GM23248 (cell line): ENCODE measurements around the gene TENM3. TPM values are rescaled to one million over a fixed set of nuclear protein-coding genes. Genes with fewer than 3 reads are reported as not detected.

Source experiments
- DNase-seq: peaks from one replicate; pipeline ENCODE4 v3.0.0-alpha.2; 2015
- H2AFZ ChIP-seq: fragments of 200-600 bp; sonication (generic); 2 replicates; pipeline ENCODE4 v1.6.1; 2016; ENCODE audit warnings: antibody characterized with exemption
- H3F3A ChIP-seq: fragments of 200-600 bp; sonication (generic); 2 replicates; pipeline ENCODE4 v1.6.1; 2016; ENCODE audit warnings: mild to moderate bottlenecking, antibody characterized with exemption, mixed run types; ENCODE audit not compliant: insufficient read depth
- H3K27ac ChIP-seq: fragments of 200-600 bp; sonication (generic); 2 replicates; pipeline ENCODE4 v1.5.1; 2016; ENCODE audit warnings: mild to moderate bottlenecking
- H3K27me3 ChIP-seq: fragments of 200-600 bp; sonication (generic); replicated peaks from 2 replicates; pipeline ENCODE4 v1.6.1; 2016; ENCODE audit warnings: mild to moderate bottlenecking; ENCODE audit not compliant: insufficient read depth
- H3K36me3 ChIP-seq: fragments of 200-600 bp; sonication (generic); 2 replicates; pipeline ENCODE4 v1.6.1; 2016; ENCODE audit warnings: low read depth, mild to moderate bottlenecking
- H3K4me1 ChIP-seq: fragments of 200-600 bp; sonication (generic); 2 replicates; pipeline ENCODE4 v1.6.1; 2016; ENCODE audit warnings: mild to moderate bottlenecking; ENCODE audit not compliant: insufficient read depth
- H3K4me2 ChIP-seq: fragments of 200-600 bp; sonication (generic); one replicate; pipeline ENCODE4 v1.6.1; 2016; ENCODE audit warnings: mild to moderate bottlenecking; ENCODE audit not compliant: unreplicated experiment
- H3K4me3 ChIP-seq: fragments of 200-600 bp; sonication (generic); 2 replicates; pipeline ENCODE4 v1.5.1; 2016; ENCODE audit warnings: mild to moderate bottlenecking
- H3K79me2 ChIP-seq: fragments of 200-600 bp; sonication (generic); 2 replicates; pipeline ENCODE4 v1.6.1; 2016; ENCODE audit warnings: mild to moderate bottlenecking; ENCODE audit not compliant: insufficient read depth
- H3K9ac ChIP-seq: fragments of 200-600 bp; sonication (generic); 2 replicates; pipeline ENCODE4 v1.6.1; 2016; ENCODE audit warnings: mild to moderate bottlenecking
- H3K9me2 ChIP-seq: fragments of 200-600 bp; sonication (generic); 2 replicates; pipeline ENCODE4 v1.6.1; 2016; ENCODE audit warnings: mixed run types, mild to moderate bottlenecking, moderate library complexity; ENCODE audit not compliant: insufficient read depth
- H3K9me3 ChIP-seq: fragments of 200-600 bp; sonication (generic); one replicate; pipeline ENCODE4 v1.6.1; 2017; ENCODE audit warnings: low read depth
- H4K20me1 ChIP-seq: fragments of 200-600 bp; sonication (generic); 2 replicates; pipeline ENCODE4 v1.6.0; 2016; ENCODE audit not compliant: insufficient read depth
- EZH2 ChIP-seq: fragments of 200-600 bp; sonication (generic); IDR thresholded peaks from 2 replicates; pipeline ENCODE4 v1.6.1; 2018; ENCODE audit warnings: antibody characterized with exemption, mild to moderate bottlenecking; ENCODE audit not compliant: insufficient read depth, poor library complexity, severe bottlenecking
- EZH2phosphoT487 ChIP-seq: fragments of 200-600 bp; sonication (generic); IDR thresholded peaks from 2 replicates; pipeline ENCODE4 v1.6.1; 2018; ENCODE audit warnings: antibody characterized with exemption, moderate library complexity, mild to moderate bottlenecking, low read depth; ENCODE audit not compliant: insufficient read depth
- WGBS, 2 experiments: methylation state at CpG; one replicate each; pipeline ENCODE4 v1.1.6; 2015 to 2017; ENCODE audit warnings: low lambda C conversion rate in 2 of 2, low coverage in 1 of 2; ENCODE audit errors: missing lambda C conversion rate in 2 of 2; 5-methylcytosine and 5-hydroxymethylcytosine counted together
- in situ Hi-C: fragments of 300-500 bp; cut with MboI; formaldehyde crosslinking; loops from 2 replicates; pipeline ENCODE4 v1.15.0; 2020
- polyA plus RNA-seq: library from polyadenylated mRNA; unstranded; fragments of >200 nt; fragmentation: Nextera tagmentation; extraction: Ambion mirVana; gene quantifications from 2 replicates; pipeline ENCODE4 v1.2.1, GENCODE V29; 2016
- total RNA-seq: library from RNA; depleted of rRNA; stranded (reverse); fragments of >200 nt; shearing (Covaris generic); gene quantifications from 2 replicates; pipeline ENCODE4 v1.2.3, GENCODE V29; 2014

The TENM3 gene
- total and polyA plus RNA-seq, 2 experiments from 2014 or later: 0.83 to 8.1 TPM

DNA sequence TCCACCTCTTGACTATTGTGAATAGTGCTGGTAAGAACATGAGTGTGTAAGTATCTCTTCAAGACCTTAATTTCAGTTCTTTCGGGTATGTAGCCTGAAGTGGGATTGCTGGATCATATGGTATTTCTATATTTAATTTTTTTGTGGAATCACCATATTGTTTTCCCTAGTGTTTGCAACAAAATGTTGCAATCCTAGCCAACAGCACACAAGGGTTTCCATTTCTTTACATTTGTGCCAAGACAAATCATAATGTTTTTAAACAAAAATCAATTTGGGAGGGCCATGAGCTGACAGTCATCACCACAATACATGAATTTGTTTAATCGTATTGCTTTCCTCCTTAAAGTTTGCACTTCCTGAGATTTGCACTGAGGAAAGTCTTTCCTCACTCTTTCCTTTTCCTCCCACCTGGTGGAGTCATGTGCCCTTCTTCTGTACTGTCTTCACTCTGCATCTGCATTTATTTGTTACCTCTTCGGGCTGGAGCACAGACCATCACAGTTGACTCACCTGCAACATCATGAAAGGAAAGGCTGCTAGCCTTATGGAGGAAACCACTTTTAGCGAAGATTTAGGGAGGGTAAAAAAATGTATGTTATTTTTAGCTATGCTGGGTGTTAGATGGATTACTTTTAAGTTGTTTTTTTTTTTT, 404.6 kb downstream of the TENM3 start:
- Histone ChIP-seq H3K79me2 (no peaks in the 10 kb centered on the region), H3F3A (peaks cover 9% of the 10 kb centered on the region; the same call in 1 of the 2 replicates), H3K36me3 (no peaks in the 10 kb centered on the region), H3K4me1 (peaks cover 17% of the 10 kb centered on the region; the same call in 1 of the 2 replicates), H3K9me2 (no peaks in the 10 kb centered on the region), H3K4me3 (no peak overlapping the region), H3K27me3 (no peaks in the 10 kb centered on the region), H2AFZ (no peak overlapping the region), H3K27ac (no peak overlapping the region), H3K4me2 (no peak overlapping the region), H4K20me1 (no peaks in the 10 kb centered on the region), H3K9me3 (no peaks in the 10 kb centered on the region), H3K9ac (no peak overlapping the region)
- 36 to 41% methylated on average over 4 of the region's 4 CpGs for WGBS, 2 experiments
- TF ChIP-seq EZH2phosphoT487 (no peak), EZH2 (no peak)
- in situ Hi-C loops: no loop called here
- no peak for DNase-seq

- no peaks in the 10 kb centered on the region for H3K79me2 ChIP-seq
- H3F3A ChIP-seq: peaks cover 5% of the 10 kb centered on the region; the same call in 1 of the 2 replicates
- H3K4me3 ChIP-seq: no peak overlapping the region
- no peak overlapping the region for H2AFZ ChIP-seq
- no peaks in the 10 kb centered on the region for H3K36me3 ChIP-seq
- no peak for TF ChIP-seq EZH2phosphoT487
- no peak for TF ChIP-seq EZH2
- H3K27me3 ChIP-seq: no peaks in the 10 kb centered on the region
- H3K9me3 ChIP-seq: no peaks in the 10 kb centered on the region
- H3K4me1 ChIP-seq: peaks cover 10% of the 10 kb centered on the region; the same call in 1 of the 2 replicates
- no peak overlapping the region for H3K9ac ChIP-seq
- H3K9me2 ChIP-seq: no peaks in the 10 kb centered on the region
- in situ Hi-C loops: no loop called here
- no peak overlapping the region for H3K27ac ChIP-seq
- H4K20me1 ChIP-seq: no peaks in the 10 kb centered on the region
- no peak overlapping the region for H3K4me2 ChIP-seq
- DNase-seq: no peak
Measured at GRCh38 chr4:182648766-182649165, 405.6 kb downstream of the TENM3 start.

DNA sequence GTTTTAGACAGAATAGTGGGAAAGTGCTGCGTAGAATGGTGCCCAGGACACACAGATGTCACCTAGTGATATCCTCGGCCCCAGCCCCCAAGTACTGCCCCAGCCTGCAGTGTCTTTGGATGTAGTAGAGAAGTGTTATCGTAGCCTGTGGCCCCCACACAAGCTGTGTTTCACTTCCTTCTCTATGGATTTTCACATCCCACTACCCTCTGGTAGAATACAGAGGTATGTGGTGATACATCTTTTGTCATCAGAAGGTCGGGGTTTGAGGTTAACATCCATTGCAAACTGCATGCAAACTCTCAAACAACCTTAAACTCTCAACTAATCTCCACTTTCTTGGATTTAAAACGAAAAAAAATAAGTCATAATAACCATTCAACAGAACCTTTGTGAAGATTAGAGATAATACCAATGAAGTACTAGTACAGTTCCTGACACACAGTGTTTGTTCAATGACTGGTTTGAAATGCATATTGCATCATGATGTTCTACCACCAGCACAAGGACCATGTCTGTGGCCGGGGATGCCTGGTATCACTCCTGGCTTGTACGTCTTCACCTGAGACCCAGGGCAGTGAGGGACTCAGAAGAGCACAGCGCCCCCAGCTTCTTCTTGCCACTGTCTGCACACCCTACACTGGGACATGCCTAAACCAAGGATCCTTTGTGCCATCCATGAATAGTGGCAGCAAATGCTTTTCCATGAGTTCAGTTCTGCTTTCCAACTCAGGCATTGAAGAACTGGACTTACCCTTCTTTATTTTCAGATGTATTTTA, 406.7 kb downstream of the TENM3 start:
- H3F3A ChIP-seq: no peaks in the 10 kb centered on the region
- no peaks in the 10 kb centered on the region for H3K9me2 ChIP-seq
- no peak overlapping the region for H3K9ac ChIP-seq
- in situ Hi-C loops: no loop called here
- H3K79me2 ChIP-seq: no peaks in the 10 kb centered on the region
- no peak for DNase-seq
- no peak overlapping the region for H3K4me3 ChIP-seq
- H3K4me1 ChIP-seq: no peaks in the 10 kb centered on the region
- no peak overlapping the region for H3K27ac ChIP-seq
- no peaks in the 10 kb centered on the region for H3K9me3 ChIP-seq
- H3K4me2 ChIP-seq: no peak overlapping the region
- no peak overlapping the region for H2AFZ ChIP-seq
- H4K20me1 ChIP-seq: no peaks in the 10 kb centered on the region
- no peaks in the 10 kb centered on the region for H3K36me3 ChIP-seq
- WGBS, 2 experiments: 44 to 54% methylated on average over 7 of the region's 8 CpGs
- TF ChIP-seq EZH2 (no peak), EZH2phosphoT487 (no peak)
- H3K27me3 ChIP-seq: no peaks in the 10 kb centered on the region

GRCh38 chr4:182653596-182653995, 410.4 kb downstream of the TENM3 start:
- Histone ChIP-seq H3K36me3 (no peaks in the 10 kb centered on the region), H3K27me3 (no peaks in the 10 kb centered on the region), H4K20me1 (no peaks in the 10 kb centered on the region), H3K9ac (no peak overlapping the region), H3K4me3 (no peak overlapping the region), H3K27ac (no peak overlapping the region), H3K9me3 (no peaks in the 10 kb centered on the region), H2AFZ (no peak overlapping the region), H3K9me2 (no peaks in the 10 kb centered on the region), H3F3A (no peaks in the 10 kb centered on the region), H3K79me2 (no peaks in the 10 kb centered on the region), H3K4me1 (no peaks in the 10 kb centered on the region), H3K4me2 (no peak overlapping the region)
- DNase-seq: no peak
- 74 to 82% methylated on average over 3 of the region's 3 CpGs for WGBS, 2 experiments
- no peak for TF ChIP-seq EZH2phosphoT487
- in situ Hi-C loops: no loop called here

GRCh38 chr4:182655340-182655739, 412.1 kb downstream of the TENM3 start:
- WGBS, 2 experiments: 76 to 86% methylated on average over 7 of the region's 7 CpGs
- no peaks in the 10 kb centered on the region for H3K9me2 ChIP-seq
- H3K4me2 ChIP-seq: no peak overlapping the region
- H3K4me1 ChIP-seq: no peaks in the 10 kb centered on the region
- H3K27ac ChIP-seq: no peak overlapping the region
- H3F3A ChIP-seq: no peaks in the 10 kb centered on the region
- H4K20me1 ChIP-seq: no peaks in the 10 kb centered on the region
- no peaks in the 10 kb centered on the region for H3K36me3 ChIP-seq
- no peak overlapping the region for H3K9ac ChIP-seq
- no peak for DNase-seq
- H3K4me3 ChIP-seq: no peak overlapping the region
- in situ Hi-C loops: no loop called here
- no peak for TF ChIP-seq EZH2phosphoT487
- TF ChIP-seq EZH2: no peak
- no peaks in the 10 kb centered on the region for H3K79me2 ChIP-seq
- H2AFZ ChIP-seq: no peak overlapping the region
- H3K9me3 ChIP-seq: no peaks in the 10 kb centered on the region
- no peaks in the 10 kb centered on the region for H3K27me3 ChIP-seq
